DOHH2 (cell line): ENCODE measurements around the gene GSK3B.

Experiments
- EZH2phosphoT487 ChIP-seq: fragments of 200-600 bp; sonication (generic); IDR thresholded peaks from 2 replicates; pipeline ENCODE4 v1.6.1; 2017; ENCODE audit warnings: borderline replicate concordance, mild to moderate bottlenecking, antibody characterized with exemption, low read length, moderate library complexity, mixed read lengths
- TF ChIP-seq, protein P1 (sequence below): fragments of 200-600 bp; sonication (generic); IDR thresholded peaks from one replicate; pipeline ENCODE4 v1.5.1; 2014; ENCODE audit warnings: antibody characterized with exemption, mild to moderate bottlenecking, low read depth, low read length; ENCODE audit not compliant: poor library complexity, severe bottlenecking

- TF ChIP-seq, protein P1, sequence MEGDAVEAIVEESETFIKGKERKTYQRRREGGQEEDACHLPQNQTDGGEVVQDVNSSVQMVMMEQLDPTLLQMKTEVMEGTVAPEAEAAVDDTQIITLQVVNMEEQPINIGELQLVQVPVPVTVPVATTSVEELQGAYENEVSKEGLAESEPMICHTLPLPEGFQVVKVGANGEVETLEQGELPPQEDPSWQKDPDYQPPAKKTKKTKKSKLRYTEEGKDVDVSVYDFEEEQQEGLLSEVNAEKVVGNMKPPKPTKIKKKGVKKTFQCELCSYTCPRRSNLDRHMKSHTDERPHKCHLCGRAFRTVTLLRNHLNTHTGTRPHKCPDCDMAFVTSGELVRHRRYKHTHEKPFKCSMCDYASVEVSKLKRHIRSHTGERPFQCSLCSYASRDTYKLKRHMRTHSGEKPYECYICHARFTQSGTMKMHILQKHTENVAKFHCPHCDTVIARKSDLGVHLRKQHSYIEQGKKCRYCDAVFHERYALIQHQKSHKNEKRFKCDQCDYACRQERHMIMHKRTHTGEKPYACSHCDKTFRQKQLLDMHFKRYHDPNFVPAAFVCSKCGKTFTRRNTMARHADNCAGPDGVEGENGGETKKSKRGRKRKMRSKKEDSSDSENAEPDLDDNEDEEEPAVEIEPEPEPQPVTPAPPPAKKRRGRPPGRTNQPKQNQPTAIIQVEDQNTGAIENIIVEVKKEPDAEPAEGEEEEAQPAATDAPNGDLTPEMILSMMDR, result no peak
- no peak for TF ChIP-seq EZH2phosphoT487
Measured at GRCh38 chr3:119924111-119925094, 169.8 kb downstream of the GSK3B start.
